SK-N-SH (cell line): ENCODE measurements around the gene OR9A4. TPM values are rescaled to one million over a fixed set of nuclear protein-coding genes. Genes with fewer than 3 reads are reported as not detected.

Experiments
- CTCF ChIA-PET: fragments of 300-600, 350-600 bp; formaldehyde crosslinking; extraction: SDS; loops from one replicate; lab custom pipeline; 2021; lab: Yijun Ruan, JAX
- POLR2A ChIA-PET: fragments of 350-600 bp; sonication (Branson Sonifier 250); formaldehyde crosslinking; extraction: SDS; loops from one replicate; lab custom pipeline; 2020; ENCODE audit warnings: antibody characterized with exemption, inconsistent platforms; lab: Yijun Ruan, JAX
- DNase-seq: peaks from one replicate; pipeline ENCODE4 v3.0.0; 2012
- H2AFZ ChIP-seq: fragments of 200-600 bp; sonication (generic); 2 replicates; pipeline ENCODE4 v1.8.1; 2016; ENCODE audit warnings: antibody characterized with exemption, mild to moderate bottlenecking, low read depth
- H3F3A ChIP-seq: fragments of 200-600 bp; sonication (generic); replicated peaks from 2 replicates; pipeline ENCODE3; 2016; ENCODE audit warnings: antibody characterized with exemption, mild to moderate bottlenecking; ENCODE audit not compliant: insufficient read depth
- H3K27ac ChIP-seq, 2 experiments: fragments of 200-500 bp in 1 of 2; fragments of 200-600 bp in 1 of 2; sonication (Bioruptor generic) in 1 of 2; sonication (generic), shearing (Covaris generic) in 1 of 2; 2 replicates each; pipeline versions ENCODE4 v1.5.1 to v1.6.1; 2014 to 2016; ENCODE audit warnings: low read depth in 2 of 2, inconsistent platforms in 1 of 2, low read length in 1 of 2, mild to moderate bottlenecking in 1 of 2, mixed read lengths in 1 of 2
- H3K27me3 ChIP-seq: fragments of 200-600 bp; sonication (generic), shearing (Covaris generic); 2 replicates; pipeline ENCODE4 v1.6.1; 2016; ENCODE audit warnings: mixed run types; ENCODE audit not compliant: insufficient read depth
- H3K36me3 ChIP-seq, 2 experiments: fragments of 200-500 bp in 1 of 2; fragments of 200-600 bp in 1 of 2; sonication (Bioruptor generic) in 1 of 2; sonication (generic) in 1 of 2; replicated peaks in 1 of 2; 2 replicates each; pipeline versions ENCODE3 to v1.5.1; 2014 to 2016; ENCODE audit warnings: low read length in 1 of 2, mild to moderate bottlenecking in 1 of 2; ENCODE audit not compliant: insufficient read depth in 2 of 2, control insufficient read depth in 1 of 2
- H3K4me1 ChIP-seq, 2 experiments: fragments of 200-500 bp in 1 of 2; fragments of 200-600 bp in 1 of 2; sonication (Bioruptor generic) in 1 of 2; sonication (generic), shearing (Covaris generic) in 1 of 2; 2 replicates each; pipeline versions ENCODE4 v1.5.1 to v1.6.1; 2014 to 2016; ENCODE audit warnings: low read depth in 1 of 2, low read length in 1 of 2, mixed run types in 1 of 2; ENCODE audit not compliant: insufficient read depth in 2 of 2, control insufficient read depth in 1 of 2
- H3K4me2 ChIP-seq: fragments of 200-600 bp; sonication (generic), shearing (Covaris generic); 2 replicates; pipeline ENCODE4 v1.6.1; 2017; ENCODE audit warnings: mixed run types
- H3K4me3 ChIP-seq, 2 experiments: fragments of 200-500 bp in 1 of 2; fragments of 200-600 bp in 1 of 2; sonication (Bioruptor generic) in 1 of 2; sonication (generic), shearing (Covaris generic) in 1 of 2; 2 replicates each; pipeline versions ENCODE4 v1.5.1 to v1.8.1; 2014 to 2016; ENCODE audit warnings: low read depth in 2 of 2, inconsistent platforms in 1 of 2, low read length in 1 of 2, mild to moderate bottlenecking in 1 of 2, mixed read lengths in 1 of 2, moderate library complexity in 1 of 2
- H3K79me2 ChIP-seq: fragments of 200-600 bp; sonication (generic); 2 replicates; pipeline ENCODE4 v1.8.1; 2017; ENCODE audit warnings: mild to moderate bottlenecking; ENCODE audit not compliant: insufficient read depth
- H3K9ac ChIP-seq: fragments of 200-600 bp; sonication (generic); 2 replicates; pipeline ENCODE4 v1.6.1; 2017; ENCODE audit warnings: mixed run types
- H3K9me2 ChIP-seq: fragments of 200-600 bp; sonication (generic); 2 replicates; pipeline ENCODE4 v1.6.1; 2017; ENCODE audit warnings: mixed run types
- H3K9me3 ChIP-seq: fragments of 200-600 bp; sonication (generic); 2 replicates; pipeline ENCODE4 v1.6.1; 2017; ENCODE audit warnings: mixed run types, mild to moderate bottlenecking, moderate library complexity
- H4K20me1 ChIP-seq: fragments of 200-600 bp; sonication (generic); 2 replicates; pipeline ENCODE4 v1.6.1; 2017; ENCODE audit warnings: mild to moderate bottlenecking, mixed run types; ENCODE audit not compliant: insufficient read depth
- ELF1 ChIP-seq: IDR thresholded peaks from 2 replicates; pipeline ENCODE4 v1.4.0; 2012
- FOXJ3 ChIP-seq: sonication (generic); formaldehyde crosslinking; IDR thresholded peaks from 2 replicates; pipeline ENCODE4 v1.5.1; 2020; ENCODE audit warnings: mild to moderate bottlenecking, missing genetic modification reagents
- GATA2 ChIP-seq: sonication (generic); formaldehyde crosslinking; IDR thresholded peaks from 2 replicates; pipeline ENCODE4 v1.5.0; 2020; ENCODE audit warnings: mild to moderate bottlenecking, missing genetic modification reagents
- MAX ChIP-seq: IDR thresholded peaks from 2 replicates; pipeline ENCODE4 v1.4.0; 2012; ENCODE audit warnings: low read depth
- MXI1 ChIP-seq: IDR thresholded peaks from 2 replicates; pipeline ENCODE4 v1.6.1; 2012; ENCODE audit warnings: mild to moderate bottlenecking, low read depth, low read length, improper control_type of control experiment
- NFIC ChIP-seq: IDR thresholded peaks from 2 replicates; pipeline ENCODE4 v1.4.0; 2012; ENCODE audit warnings: borderline replicate concordance
- POLR2AphosphoS5 ChIP-seq: IDR thresholded peaks from 2 replicates; pipeline ENCODE4 v1.6.1; 2012; ENCODE audit warnings: low read depth, low read length
- RCOR1 ChIP-seq: fragments of 150-350 bp; IDR thresholded peaks from 2 replicates; pipeline ENCODE4 v1.6.1; 2017; ENCODE audit warnings: antibody characterized with exemption, low read length
- REST ChIP-seq: IDR thresholded peaks from 2 replicates; pipeline ENCODE4 v1.6.1; 2012; ENCODE audit warnings: mild to moderate bottlenecking, low read depth, low read length, moderate library complexity
- SIN3A ChIP-seq: IDR thresholded peaks from 2 replicates; pipeline ENCODE4 v1.6.1; 2012; ENCODE audit warnings: low read depth, mild to moderate bottlenecking, low read length, moderate library complexity, borderline replicate concordance
- SMC3 ChIP-seq: IDR thresholded peaks from 2 replicates; pipeline ENCODE4 v1.6.1; 2012; ENCODE audit warnings: low read depth, low read length, improper control_type of control experiment
- TAF1 ChIP-seq: IDR thresholded peaks from 2 replicates; pipeline ENCODE4 v1.6.1; 2012; ENCODE audit warnings: low read depth, mild to moderate bottlenecking, low read length, moderate library complexity, borderline replicate concordance
- TCF12 ChIP-seq: IDR thresholded peaks from 2 replicates; pipeline ENCODE4 v1.4.0; 2012
- YY1 ChIP-seq: IDR thresholded peaks from 2 replicates; pipeline ENCODE4 v1.4.0; 2012; ENCODE audit warnings: low read depth, mild to moderate bottlenecking
- WGBS: methylation state at CpG from one replicate; pipeline ENCODE4 v1.1.6; 2017; ENCODE audit warnings: low lambda C conversion rate; 5-methylcytosine and 5-hydroxymethylcytosine counted together
- polyA plus RNA-seq, 3 experiments: library from polyadenylated mRNA; depleted of rRNA; stranded (reverse); fragments of >200 nt; gene quantifications; 2 replicates each; pipeline ENCODE4 v1.2.3, GENCODE V29; 2012
- TF ChIP-seq, protein P1 (sequence below): fragments of 150-350 bp; IDR thresholded peaks from 2 replicates; pipeline ENCODE4 v1.6.1; 2016; ENCODE audit warnings: mild to moderate bottlenecking, low read depth, low read length
- TF ChIP-seq, protein P2 (sequence below): fragments of 150-350 bp; IDR thresholded peaks from 2 replicates; pipeline ENCODE4 v1.6.1; 2017; ENCODE audit warnings: antibody characterized with exemption, low read length, low read depth, borderline replicate concordance

The OR9A4 gene, protein sequence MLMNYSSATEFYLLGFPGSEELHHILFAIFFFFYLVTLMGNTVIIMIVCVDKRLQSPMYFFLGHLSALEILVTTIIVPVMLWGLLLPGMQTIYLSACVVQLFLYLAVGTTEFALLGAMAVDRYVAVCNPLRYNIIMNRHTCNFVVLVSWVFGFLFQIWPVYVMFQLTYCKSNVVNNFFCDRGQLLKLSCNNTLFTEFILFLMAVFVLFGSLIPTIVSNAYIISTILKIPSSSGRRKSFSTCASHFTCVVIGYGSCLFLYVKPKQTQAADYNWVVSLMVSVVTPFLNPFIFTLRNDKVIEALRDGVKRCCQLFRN
- polyA plus RNA-seq (2012; rRNA removed), result not detected in 2 replicates
- not detected in 2 replicates for polyA plus RNA-seq (2012; cell fraction: cytosol; rRNA removed)
- polyA plus RNA-seq (2012; cell fraction: nucleus; rRNA removed), result not detected in 2 replicates

GRCh38 chr7:141916099-141916498 lies at the start of gene OR9A4:
TSS of gene OR9A4 (plus strand) at chr7:141916399. CDS start at chr7:141918876, 2,477 bp downstream.
- Histone ChIP-seq H3K4me2 (no peak within 1 kb of the TSS), H3K9me2 (no peaks in the 10 kb centered on the region), H3K27me3 (peaks cover 6% of the 10 kb centered on the region; the same call in 1 of the 2 replicates), H3K79me2 (no peaks in the 10 kb centered on the region), H3K27ac (no peak within 1 kb of the TSS), H3K9ac (no peak within 1 kb of the TSS), H3K4me3 (no peak within 1 kb of the TSS), H3K4me1 (no peaks in the 10 kb centered on the region), H3F3A (no peaks in the 10 kb centered on the region), H2AFZ (no peak within 1 kb of the TSS), H3K9me3 (no peaks in the 10 kb centered on the region), H4K20me1 (no peaks in the 10 kb centered on the region), H3K36me3 (no peaks in the 10 kb centered on the region)
- no peak for DNase-seq
- TF ChIP-seq NFIC (no peak), FOXJ3 (no peak)
- CTCF ChIA-PET, result interaction anchor here (1.3 kb wide), 1 partner anchor 130 kb away, joined by 3 read pairs; no protein-coding TSS in a partner anchor
- POLR2A ChIA-PET, result no interaction called here
- 11% methylated on average over 3 of the region's 3 CpGs for WGBS

DNA sequence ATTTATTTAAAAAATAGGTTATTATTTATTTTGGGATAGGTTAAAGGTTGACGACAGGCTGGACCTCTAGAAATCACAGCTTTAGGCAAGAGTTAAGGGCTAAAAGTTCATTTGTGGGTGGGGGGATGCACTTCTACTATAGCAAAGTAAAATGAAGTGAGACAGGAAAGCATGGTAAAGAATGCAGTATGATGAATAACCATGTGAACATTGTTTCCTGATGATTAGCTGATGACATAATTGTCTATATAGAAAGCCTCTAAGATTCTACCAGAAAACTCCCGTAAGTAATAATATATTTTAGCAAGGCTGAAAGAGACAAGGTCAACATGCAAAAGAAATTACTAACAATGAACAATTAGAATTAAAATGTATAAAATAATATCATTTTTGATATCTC lies 49.2 kb upstream of the OR9A4 start:
- TF ChIP-seq GATA2 (CRISPR knock-in tag), result no peak
- no peak for TF ChIP-seq NFIC
- no peak for TF ChIP-seq YY1
- TF ChIP-seq, protein P1, sequence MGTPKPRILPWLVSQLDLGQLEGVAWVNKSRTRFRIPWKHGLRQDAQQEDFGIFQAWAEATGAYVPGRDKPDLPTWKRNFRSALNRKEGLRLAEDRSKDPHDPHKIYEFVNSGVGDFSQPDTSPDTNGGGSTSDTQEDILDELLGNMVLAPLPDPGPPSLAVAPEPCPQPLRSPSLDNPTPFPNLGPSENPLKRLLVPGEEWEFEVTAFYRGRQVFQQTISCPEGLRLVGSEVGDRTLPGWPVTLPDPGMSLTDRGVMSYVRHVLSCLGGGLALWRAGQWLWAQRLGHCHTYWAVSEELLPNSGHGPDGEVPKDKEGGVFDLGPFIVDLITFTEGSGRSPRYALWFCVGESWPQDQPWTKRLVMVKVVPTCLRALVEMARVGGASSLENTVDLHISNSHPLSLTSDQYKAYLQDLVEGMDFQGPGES, result no peak
- H3K9me2 ChIP-seq, result no peaks in the 10 kb centered on the region
- H3K9me3 ChIP-seq, result no peaks in the 10 kb centered on the region
- H3K4me1 ChIP-seq, result no peaks in the 10 kb centered on the region
- no peak overlapping the region for H3K4me3 ChIP-seq
- ChIA-PET CTCF (no interaction called here), POLR2A (no interaction called here)
- H2AFZ ChIP-seq, result no peak overlapping the region
- H3K27ac ChIP-seq, result no peak overlapping the region
- H4K20me1 ChIP-seq, result no peaks in the 10 kb centered on the region
- 17% methylated on average over 2 of the region's 2 CpGs for WGBS
- no peaks in the 10 kb centered on the region for H3K27me3 ChIP-seq
- H3K4me2 ChIP-seq, result no peak overlapping the region
- H3F3A ChIP-seq, result no peaks in the 10 kb centered on the region
- no peaks in the 10 kb centered on the region for H3K36me3 ChIP-seq
- no peak for DNase-seq
- no peak overlapping the region for H3K9ac ChIP-seq
- H3K79me2 ChIP-seq, result no peaks in the 10 kb centered on the region

DNA sequence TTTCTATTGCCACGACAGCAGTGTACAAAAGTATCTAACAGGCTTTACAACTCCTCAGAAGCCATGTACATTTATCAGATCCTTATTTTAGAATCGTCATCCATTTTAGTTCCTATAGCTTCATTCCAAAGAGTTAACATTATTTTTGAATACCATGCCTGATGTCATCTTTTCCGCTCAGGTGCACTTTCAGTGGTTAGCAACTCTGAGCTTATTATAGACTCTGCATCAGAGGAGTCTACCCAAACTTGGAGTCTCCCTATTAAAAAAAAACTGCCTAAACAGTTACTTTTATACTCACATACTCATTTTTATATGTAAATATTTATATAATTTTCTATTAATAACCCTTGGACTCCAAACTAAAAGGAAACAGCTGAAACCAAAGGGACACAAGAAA lies 43.3 kb upstream of the OR9A4 start:
- Histone ChIP-seq H3K9ac (no peak overlapping the region), H3K4me1 (no peaks in the 10 kb centered on the region), H3K4me2 (no peak overlapping the region), H3K4me3 (no peak overlapping the region), H3F3A (no peaks in the 10 kb centered on the region), H3K9me3 (no peaks in the 10 kb centered on the region), H3K27ac (no peak overlapping the region), H3K79me2 (no peaks in the 10 kb centered on the region), H4K20me1 (no peaks in the 10 kb centered on the region), H2AFZ (no peak overlapping the region), H3K27me3 (no peaks in the 10 kb centered on the region), H3K36me3 (no peaks in the 10 kb centered on the region), H3K9me2 (no peaks in the 10 kb centered on the region)
- ChIA-PET CTCF (no interaction called here), POLR2A (no interaction called here)
- 12% methylated on average over 3 of the region's 3 CpGs for WGBS
- no peak for DNase-seq
- no peak for TF ChIP-seq SIN3A
- no peak for TF ChIP-seq MXI1
- TF ChIP-seq RCOR1, result no peak
- no peak for TF ChIP-seq POLR2AphosphoS5
- no peak for TF ChIP-seq MAX
- TF ChIP-seq, protein P2, sequence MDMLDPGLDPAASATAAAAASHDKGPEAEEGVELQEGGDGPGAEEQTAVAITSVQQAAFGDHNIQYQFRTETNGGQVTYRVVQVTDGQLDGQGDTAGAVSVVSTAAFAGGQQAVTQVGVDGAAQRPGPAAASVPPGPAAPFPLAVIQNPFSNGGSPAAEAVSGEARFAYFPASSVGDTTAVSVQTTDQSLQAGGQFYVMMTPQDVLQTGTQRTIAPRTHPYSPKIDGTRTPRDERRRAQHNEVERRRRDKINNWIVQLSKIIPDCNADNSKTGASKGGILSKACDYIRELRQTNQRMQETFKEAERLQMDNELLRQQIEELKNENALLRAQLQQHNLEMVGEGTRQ, result no peak
- TF ChIP-seq TAF1, result no peak
- no peak for TF ChIP-seq SMC3
- TF ChIP-seq ELF1, result no peak
- no peak for TF ChIP-seq TCF12
- no peak for TF ChIP-seq REST
